ENCODE measurements around the gene TMEM37. TPM values are rescaled to one million over a fixed set of nuclear protein-coding genes. Genes with fewer than 3 reads are reported as not detected.

Gene TMEM37
- total and polyA plus RNA-seq, 2 of the 13 experiments (the other 11 are each of a cell fraction or from before 2014, with no cell fraction given): 37.7 to 115 TPM

DNA sequence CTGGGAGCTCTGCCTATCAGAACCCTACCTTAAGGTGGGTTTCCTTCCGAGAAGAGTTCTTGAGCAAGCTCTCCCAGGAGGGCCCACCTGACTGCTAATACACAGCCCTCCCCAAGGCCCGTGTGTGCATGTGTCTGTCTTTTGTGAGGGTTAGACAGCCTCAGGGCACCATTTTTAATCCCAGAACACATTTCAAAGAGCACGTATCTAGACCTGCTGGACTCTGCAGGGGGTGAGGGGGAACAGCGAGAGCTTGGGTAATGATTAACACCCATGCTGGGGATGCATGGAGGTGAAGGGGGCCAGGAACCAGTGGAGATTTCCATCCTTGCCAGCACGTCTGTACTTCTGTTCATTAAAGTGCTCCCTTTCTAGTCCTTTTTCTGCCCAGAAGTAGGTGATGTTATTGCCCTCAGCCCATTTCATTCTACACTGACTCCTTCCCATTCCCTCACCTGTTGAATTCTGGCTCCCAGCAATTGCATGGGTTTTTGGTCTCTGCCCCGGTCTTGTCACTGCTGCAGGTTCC lies 6.5 kb downstream of the TMEM37 start (continued):
- TF ChIP-seq, protein P1, sequence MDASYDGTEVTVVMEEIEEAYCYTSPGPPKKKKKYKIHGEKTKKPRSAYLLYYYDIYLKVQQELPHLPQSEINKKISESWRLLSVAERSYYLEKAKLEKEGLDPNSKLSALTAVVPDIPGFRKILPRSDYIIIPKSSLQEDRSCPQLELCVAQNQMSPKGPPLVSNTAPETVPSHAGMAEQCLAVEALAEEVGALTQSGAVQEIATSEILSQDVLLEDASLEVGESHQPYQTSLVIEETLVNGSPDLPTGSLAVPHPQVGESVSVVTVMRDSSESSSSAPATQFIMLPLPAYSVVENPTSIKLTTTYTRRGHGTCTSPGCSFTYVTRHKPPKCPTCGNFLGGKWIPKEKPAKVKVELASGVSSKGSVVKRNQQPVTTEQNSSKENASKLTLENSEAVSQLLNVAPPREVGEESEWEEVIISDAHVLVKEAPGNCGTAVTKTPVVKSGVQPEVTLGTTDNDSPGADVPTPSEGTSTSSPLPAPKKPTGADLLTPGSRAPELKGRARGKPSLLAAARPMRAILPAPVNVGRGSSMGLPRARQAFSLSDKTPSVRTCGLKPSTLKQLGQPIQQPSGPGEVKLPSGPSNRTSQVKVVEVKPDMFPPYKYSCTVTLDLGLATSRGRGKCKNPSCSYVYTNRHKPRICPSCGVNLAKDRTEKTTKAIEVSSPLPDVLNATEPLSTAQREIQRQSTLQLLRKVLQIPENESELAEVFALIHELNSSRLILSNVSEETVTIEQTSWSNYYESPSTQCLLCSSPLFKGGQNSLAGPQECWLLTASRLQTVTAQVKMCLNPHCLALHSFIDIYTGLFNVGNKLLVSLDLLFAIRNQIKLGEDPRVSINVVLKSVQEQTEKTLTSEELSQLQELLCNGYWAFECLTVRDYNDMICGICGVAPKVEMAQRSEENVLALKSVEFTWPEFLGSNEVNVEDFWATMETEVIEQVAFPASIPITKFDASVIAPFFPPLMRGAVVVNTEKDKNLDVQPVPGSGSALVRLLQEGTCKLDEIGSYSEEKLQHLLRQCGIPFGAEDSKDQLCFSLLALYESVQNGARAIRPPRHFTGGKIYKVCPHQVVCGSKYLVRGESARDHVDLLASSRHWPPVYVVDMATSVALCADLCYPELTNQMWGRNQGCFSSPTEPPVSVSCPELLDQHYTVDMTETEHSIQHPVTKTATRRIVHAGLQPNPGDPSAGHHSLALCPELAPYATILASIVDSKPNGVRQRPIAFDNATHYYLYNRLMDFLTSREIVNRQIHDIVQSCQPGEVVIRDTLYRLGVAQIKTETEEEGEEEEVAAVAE (CRISPR knock-in tag; IDR thresholded peaks at IDR 0.05; ENCODE audit: borderline replicate concordance): 0 out of 2 replicates have a peak, but pooled peaks have one; percentile 15
- TF ChIP-seq, protein P2, sequence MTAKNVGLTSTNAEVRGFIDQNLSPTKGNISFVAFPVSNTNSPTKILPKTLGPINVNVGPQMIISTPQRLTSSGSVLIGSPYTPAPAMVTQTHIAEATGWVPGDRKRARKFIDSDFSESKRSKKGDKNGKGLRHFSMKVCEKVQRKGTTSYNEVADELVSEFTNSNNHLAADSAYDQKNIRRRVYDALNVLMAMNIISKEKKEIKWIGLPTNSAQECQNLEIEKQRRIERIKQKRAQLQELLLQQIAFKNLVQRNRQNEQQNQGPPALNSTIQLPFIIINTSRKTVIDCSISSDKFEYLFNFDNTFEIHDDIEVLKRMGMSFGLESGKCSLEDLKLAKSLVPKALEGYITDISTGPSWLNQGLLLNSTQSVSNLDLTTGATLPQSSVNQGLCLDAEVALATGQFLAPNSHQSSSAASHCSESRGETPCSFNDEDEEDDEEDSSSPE (CRISPR knock-in tag; IDR thresholded peaks at IDR 0.05): peak; percentile 47; the same call in 1 of the 2 replicates
- TF ChIP-seq, protein P3, sequence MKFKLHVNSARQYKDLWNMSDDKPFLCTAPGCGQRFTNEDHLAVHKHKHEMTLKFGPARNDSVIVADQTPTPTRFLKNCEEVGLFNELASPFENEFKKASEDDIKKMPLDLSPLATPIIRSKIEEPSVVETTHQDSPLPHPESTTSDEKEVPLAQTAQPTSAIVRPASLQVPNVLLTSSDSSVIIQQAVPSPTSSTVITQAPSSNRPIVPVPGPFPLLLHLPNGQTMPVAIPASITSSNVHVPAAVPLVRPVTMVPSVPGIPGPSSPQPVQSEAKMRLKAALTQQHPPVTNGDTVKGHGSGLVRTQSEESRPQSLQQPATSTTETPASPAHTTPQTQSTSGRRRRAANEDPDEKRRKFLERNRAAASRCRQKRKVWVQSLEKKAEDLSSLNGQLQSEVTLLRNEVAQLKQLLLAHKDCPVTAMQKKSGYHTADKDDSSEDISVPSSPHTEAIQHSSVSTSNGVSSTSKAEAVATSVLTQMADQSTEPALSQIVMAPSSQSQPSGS (CRISPR knock-in tag; IDR thresholded peaks at IDR 0.05): peak; percentile 78
- TF ChIP-seq ZNF619 (CRISPR knock-in tag; IDR thresholded peaks at IDR 0.05) (peak; percentile 70; the same call in 1 of the 2 replicates), POLR2A (IDR thresholded peaks at IDR 0.05; ENCODE audit: insufficient read depth in 1 of 2, low read depth in 2 of 2, low read length in 2 of 2) (no peak; a peak in 1 of 4 replicates), RFX5 (IDR thresholded peaks at IDR 0.05; ENCODE audit: low read depth, low read length) (no peak; the same call in 1 of the 2 replicates), ZNF432 (CRISPR knock-in tag; IDR thresholded peaks at IDR 0.05; ENCODE audit: borderline replicate concordance) (no peak), GATAD1 (CRISPR knock-in tag; IDR thresholded peaks at IDR 0.05) (peak; percentile 52; the same call in 1 of the 2 replicates), TAF1 (CRISPR knock-in tag; IDR thresholded peaks at IDR 0.05) (peak; percentile 46), ZNF552 (CRISPR knock-in tag; IDR thresholded peaks at IDR 0.05; ENCODE audit: borderline replicate concordance) (no peak), PHF21A (CRISPR knock-in tag; IDR thresholded peaks at IDR 0.05) (peak; percentile 83), MIXL1 (CRISPR knock-in tag; IDR thresholded peaks at IDR 0.05) (peak; percentile 64; the same call in 1 of the 2 replicates), FLYWCH1 (CRISPR knock-in tag; IDR thresholded peaks at IDR 0.05) (no peak), ZNF607 (CRISPR knock-in tag; IDR thresholded peaks at IDR 0.05; ENCODE audit: borderline replicate concordance) (peak; percentile 72; the same call in 1 of the 2 replicates)
- TF ChIP-seq, protein P4, sequence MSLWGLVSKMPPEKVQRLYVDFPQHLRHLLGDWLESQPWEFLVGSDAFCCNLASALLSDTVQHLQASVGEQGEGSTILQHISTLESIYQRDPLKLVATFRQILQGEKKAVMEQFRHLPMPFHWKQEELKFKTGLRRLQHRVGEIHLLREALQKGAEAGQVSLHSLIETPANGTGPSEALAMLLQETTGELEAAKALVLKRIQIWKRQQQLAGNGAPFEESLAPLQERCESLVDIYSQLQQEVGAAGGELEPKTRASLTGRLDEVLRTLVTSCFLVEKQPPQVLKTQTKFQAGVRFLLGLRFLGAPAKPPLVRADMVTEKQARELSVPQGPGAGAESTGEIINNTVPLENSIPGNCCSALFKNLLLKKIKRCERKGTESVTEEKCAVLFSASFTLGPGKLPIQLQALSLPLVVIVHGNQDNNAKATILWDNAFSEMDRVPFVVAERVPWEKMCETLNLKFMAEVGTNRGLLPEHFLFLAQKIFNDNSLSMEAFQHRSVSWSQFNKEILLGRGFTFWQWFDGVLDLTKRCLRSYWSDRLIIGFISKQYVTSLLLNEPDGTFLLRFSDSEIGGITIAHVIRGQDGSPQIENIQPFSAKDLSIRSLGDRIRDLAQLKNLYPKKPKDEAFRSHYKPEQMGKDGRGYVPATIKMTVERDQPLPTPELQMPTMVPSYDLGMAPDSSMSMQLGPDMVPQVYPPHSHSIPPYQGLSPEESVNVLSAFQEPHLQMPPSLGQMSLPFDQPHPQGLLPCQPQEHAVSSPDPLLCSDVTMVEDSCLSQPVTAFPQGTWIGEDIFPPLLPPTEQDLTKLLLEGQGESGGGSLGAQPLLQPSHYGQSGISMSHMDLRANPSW (CRISPR knock-in tag; IDR thresholded peaks at IDR 0.05; ENCODE audit: borderline replicate concordance): peak; percentile 84; the same call in 1 of the 2 replicates
- TF ChIP-seq, protein P5, sequence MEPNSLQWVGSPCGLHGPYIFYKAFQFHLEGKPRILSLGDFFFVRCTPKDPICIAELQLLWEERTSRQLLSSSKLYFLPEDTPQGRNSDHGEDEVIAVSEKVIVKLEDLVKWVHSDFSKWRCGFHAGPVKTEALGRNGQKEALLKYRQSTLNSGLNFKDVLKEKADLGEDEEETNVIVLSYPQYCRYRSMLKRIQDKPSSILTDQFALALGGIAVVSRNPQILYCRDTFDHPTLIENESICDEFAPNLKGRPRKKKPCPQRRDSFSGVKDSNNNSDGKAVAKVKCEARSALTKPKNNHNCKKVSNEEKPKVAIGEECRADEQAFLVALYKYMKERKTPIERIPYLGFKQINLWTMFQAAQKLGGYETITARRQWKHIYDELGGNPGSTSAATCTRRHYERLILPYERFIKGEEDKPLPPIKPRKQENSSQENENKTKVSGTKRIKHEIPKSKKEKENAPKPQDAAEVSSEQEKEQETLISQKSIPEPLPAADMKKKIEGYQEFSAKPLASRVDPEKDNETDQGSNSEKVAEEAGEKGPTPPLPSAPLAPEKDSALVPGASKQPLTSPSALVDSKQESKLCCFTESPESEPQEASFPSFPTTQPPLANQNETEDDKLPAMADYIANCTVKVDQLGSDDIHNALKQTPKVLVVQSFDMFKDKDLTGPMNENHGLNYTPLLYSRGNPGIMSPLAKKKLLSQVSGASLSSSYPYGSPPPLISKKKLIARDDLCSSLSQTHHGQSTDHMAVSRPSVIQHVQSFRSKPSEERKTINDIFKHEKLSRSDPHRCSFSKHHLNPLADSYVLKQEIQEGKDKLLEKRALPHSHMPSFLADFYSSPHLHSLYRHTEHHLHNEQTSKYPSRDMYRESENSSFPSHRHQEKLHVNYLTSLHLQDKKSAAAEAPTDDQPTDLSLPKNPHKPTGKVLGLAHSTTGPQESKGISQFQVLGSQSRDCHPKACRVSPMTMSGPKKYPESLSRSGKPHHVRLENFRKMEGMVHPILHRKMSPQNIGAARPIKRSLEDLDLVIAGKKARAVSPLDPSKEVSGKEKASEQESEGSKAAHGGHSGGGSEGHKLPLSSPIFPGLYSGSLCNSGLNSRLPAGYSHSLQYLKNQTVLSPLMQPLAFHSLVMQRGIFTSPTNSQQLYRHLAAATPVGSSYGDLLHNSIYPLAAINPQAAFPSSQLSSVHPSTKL (CRISPR knock-in tag; IDR thresholded peaks at IDR 0.05): peak; percentile 77

Measured in HepG2 (cell line).